ENCODE measurements around the gene STARD10. TPM values are rescaled to one million over a fixed set of nuclear protein-coding genes. Genes with fewer than 3 reads are reported as not detected.

Gene STARD10
- total and polyA plus RNA-seq, 9 of the 15 experiments (the other 6 are each of a cell fraction or from before 2014, with no cell fraction given): 0.15 to 52.9 (median 32.3) TPM

DNA sequence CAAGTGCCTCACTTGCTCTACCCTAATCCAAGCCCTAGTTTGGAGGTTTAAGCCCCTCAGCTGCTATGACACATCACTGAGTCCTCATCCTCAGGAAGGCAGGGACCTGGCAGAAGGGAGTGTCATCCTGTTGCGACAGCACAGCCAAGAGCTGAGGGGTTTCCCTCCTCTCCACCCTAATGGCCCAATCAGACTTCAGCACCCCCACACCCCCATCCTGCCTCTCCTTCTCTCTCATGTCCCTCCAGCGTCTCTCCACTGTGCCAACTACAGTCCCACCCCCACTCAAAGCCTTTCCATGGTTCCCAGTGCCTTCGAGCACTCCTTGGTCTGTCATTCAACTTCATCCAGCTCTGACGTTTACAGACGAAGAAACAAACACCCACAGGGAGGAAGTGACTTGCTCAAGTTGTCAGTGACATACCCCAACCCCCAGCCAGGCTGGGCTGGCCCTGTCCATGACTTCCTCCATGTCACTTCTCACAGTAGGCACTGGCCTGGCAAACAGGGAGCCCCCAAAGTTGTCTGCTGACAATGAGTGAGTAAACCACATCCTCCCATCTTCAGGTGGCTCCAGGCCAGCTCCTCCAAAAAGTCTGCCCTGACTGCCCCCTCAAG is 57.3 kb downstream of the STARD10 start (continued):
- no peak for TF ChIP-seq FOXJ3 (CRISPR knock-in tag; IDR thresholded peaks at IDR 0.05)
- TF ChIP-seq ZNF134 (CRISPR knock-in tag; conservative IDR thresholded peaks at IDR 0.05): no peak
- TF ChIP-seq ZNF274 (IDR thresholded peaks at IDR 0.05; ENCODE audit: borderline replicate concordance, low read depth, low read length): no peak
- TF ChIP-seq, protein P1, sequence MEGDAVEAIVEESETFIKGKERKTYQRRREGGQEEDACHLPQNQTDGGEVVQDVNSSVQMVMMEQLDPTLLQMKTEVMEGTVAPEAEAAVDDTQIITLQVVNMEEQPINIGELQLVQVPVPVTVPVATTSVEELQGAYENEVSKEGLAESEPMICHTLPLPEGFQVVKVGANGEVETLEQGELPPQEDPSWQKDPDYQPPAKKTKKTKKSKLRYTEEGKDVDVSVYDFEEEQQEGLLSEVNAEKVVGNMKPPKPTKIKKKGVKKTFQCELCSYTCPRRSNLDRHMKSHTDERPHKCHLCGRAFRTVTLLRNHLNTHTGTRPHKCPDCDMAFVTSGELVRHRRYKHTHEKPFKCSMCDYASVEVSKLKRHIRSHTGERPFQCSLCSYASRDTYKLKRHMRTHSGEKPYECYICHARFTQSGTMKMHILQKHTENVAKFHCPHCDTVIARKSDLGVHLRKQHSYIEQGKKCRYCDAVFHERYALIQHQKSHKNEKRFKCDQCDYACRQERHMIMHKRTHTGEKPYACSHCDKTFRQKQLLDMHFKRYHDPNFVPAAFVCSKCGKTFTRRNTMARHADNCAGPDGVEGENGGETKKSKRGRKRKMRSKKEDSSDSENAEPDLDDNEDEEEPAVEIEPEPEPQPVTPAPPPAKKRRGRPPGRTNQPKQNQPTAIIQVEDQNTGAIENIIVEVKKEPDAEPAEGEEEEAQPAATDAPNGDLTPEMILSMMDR (IDR thresholded peaks at IDR 0.05 in 2 of 3, conservative IDR thresholded peaks at IDR 0.05 in 1 of 3; ENCODE audit: insufficient read depth in 2 of 3, low read depth in 1 of 3, low read length in 3 of 3): no peak
- no peak for TF ChIP-seq KDM2B (CRISPR knock-in tag; IDR thresholded peaks at IDR 0.05)
- TF ChIP-seq ZFP36 (IDR thresholded peaks at IDR 0.05; ENCODE audit: low read depth, low read length, partially characterized antibody): peak; percentile 34
- 0 out of 4 replicates have a peak, but pooled peaks of 1 of the 2 experiments have one; percentile 30 for TF ChIP-seq TRIM24 (IDR thresholded peaks at IDR 0.05)
- peak; percentile 19; the same call in 1 of the 2 replicates for TF ChIP-seq JUND (IDR thresholded peaks at IDR 0.05; ENCODE audit: borderline replicate concordance, low read depth, low read length)
- TF ChIP-seq JUND (tag; IDR thresholded peaks at IDR 0.05; ENCODE audit: borderline replicate concordance, low read depth, low read length): no peak
- TF ChIP-seq SRSF9 (IDR thresholded peaks at IDR 0.05; ENCODE audit: borderline replicate concordance, low read depth, low read length): no peak
- no peak for TF ChIP-seq ZNF780A (CRISPR knock-in tag; IDR thresholded peaks at IDR 0.05)
- TF ChIP-seq ATF7 (IDR thresholded peaks at IDR 0.05): peak; percentile 24; the same call in 1 of the 2 replicates
- TF ChIP-seq ZNF589 (CRISPR knock-in tag; IDR thresholded peaks at IDR 0.05; ENCODE audit: low read depth): peak; percentile 92
- TF ChIP-seq TCFL5 (CRISPR knock-in tag; conservative IDR thresholded peaks at IDR 0.05): no peak
- TF ChIP-seq, protein P2, sequence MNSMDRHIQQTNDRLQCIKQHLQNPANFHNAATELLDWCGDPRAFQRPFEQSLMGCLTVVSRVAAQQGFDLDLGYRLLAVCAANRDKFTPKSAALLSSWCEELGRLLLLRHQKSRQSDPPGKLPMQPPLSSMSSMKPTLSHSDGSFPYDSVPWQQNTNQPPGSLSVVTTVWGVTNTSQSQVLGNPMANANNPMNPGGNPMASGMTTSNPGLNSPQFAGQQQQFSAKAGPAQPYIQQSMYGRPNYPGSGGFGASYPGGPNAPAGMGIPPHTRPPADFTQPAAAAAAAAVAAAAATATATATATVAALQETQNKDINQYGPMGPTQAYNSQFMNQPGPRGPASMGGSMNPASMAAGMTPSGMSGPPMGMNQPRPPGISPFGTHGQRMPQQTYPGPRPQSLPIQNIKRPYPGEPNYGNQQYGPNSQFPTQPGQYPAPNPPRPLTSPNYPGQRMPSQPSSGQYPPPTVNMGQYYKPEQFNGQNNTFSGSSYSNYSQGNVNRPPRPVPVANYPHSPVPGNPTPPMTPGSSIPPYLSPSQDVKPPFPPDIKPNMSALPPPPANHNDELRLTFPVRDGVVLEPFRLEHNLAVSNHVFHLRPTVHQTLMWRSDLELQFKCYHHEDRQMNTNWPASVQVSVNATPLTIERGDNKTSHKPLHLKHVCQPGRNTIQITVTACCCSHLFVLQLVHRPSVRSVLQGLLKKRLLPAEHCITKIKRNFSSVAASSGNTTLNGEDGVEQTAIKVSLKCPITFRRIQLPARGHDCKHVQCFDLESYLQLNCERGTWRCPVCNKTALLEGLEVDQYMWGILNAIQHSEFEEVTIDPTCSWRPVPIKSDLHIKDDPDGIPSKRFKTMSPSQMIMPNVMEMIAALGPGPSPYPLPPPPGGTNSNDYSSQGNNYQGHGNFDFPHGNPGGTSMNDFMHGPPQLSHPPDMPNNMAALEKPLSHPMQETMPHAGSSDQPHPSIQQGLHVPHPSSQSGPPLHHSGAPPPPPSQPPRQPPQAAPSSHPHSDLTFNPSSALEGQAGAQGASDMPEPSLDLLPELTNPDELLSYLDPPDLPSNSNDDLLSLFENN (IDR thresholded peaks at IDR 0.05; ENCODE audit: low read depth in 2 of 2, low read length in 2 of 2): no peak
- TF ChIP-seq NBN (IDR thresholded peaks at IDR 0.05; ENCODE audit: low read depth): no peak
- no peak for TF ChIP-seq NEUROD1 (IDR thresholded peaks at IDR 0.05; ENCODE audit: borderline replicate concordance, low read depth, low read length, partially characterized antibody)
- no peak for TF ChIP-seq ZNF76 (CRISPR knock-in tag; IDR thresholded peaks at IDR 0.05; ENCODE audit: borderline replicate concordance)
- no peak for TF ChIP-seq ZSCAN32 (CRISPR knock-in tag; IDR thresholded peaks at IDR 0.05)
- TF ChIP-seq, protein P3, sequence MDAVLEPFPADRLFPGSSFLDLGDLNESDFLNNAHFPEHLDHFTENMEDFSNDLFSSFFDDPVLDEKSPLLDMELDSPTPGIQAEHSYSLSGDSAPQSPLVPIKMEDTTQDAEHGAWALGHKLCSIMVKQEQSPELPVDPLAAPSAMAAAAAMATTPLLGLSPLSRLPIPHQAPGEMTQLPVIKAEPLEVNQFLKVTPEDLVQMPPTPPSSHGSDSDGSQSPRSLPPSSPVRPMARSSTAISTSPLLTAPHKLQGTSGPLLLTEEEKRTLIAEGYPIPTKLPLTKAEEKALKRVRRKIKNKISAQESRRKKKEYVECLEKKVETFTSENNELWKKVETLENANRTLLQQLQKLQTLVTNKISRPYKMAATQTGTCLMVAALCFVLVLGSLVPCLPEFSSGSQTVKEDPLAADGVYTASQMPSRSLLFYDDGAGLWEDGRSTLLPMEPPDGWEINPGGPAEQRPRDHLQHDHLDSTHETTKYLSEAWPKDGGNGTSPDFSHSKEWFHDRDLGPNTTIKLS (IDR thresholded peaks at IDR 0.05; ENCODE audit: borderline replicate concordance, low read depth): no peak
- no peak for TF ChIP-seq ZNF561 (CRISPR knock-in tag; conservative IDR thresholded peaks at IDR 0.05)
- TF ChIP-seq ZNF239 (CRISPR knock-in tag; IDR thresholded peaks at IDR 0.05): no peak
- no peak for TF ChIP-seq BACH1 (tag; IDR thresholded peaks at IDR 0.05)

Data from K562 (cell line).